GM19467 (cell line): ENCODE results near the gene DRC1.

Experiments used
- ATAC-seq: cut with Tn5 transposase; IDR thresholded peaks from one replicate; pipeline ENCODE4 v1.9.1; 2021; ENCODE audit warnings: mild to moderate bottlenecking, moderate library complexity; ENCODE audit not compliant: unreplicated experiment

DRC1 gene

DNA sequence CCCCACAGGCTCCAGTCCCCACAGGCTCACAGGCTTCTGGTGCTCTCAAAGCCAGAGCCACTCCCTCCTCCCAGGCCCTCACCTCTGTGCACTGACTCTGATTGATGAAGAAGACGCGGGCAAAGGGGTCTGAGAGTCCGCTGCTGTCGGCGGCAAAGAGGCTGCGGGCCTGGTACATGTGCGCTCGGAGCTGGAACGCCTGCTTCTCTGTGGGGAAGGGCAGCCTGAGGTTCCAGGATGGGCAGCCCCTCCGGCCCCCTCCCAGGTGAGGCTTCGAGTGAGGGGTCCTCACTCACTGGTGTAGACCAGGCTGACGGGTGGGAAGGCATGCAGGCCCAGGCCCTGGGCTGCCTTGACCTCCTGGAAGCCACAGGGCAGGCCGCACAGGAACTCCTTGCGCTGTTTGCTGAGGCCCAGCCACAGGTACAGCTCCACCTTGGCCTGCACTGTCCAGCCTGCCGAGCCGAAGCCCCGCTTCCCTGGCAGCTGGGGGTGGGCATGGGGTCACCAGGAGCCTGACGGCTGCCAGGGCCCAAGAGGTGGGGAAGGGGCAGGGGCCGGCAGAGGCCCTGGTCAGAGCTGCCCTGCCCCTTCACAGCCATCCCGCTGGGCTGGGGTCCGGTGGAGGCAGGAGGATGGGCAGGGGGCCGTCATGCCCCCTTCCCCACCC lies 74.2 kb downstream of the DRC1 start:
- no peak for ATAC-seq

DNA sequence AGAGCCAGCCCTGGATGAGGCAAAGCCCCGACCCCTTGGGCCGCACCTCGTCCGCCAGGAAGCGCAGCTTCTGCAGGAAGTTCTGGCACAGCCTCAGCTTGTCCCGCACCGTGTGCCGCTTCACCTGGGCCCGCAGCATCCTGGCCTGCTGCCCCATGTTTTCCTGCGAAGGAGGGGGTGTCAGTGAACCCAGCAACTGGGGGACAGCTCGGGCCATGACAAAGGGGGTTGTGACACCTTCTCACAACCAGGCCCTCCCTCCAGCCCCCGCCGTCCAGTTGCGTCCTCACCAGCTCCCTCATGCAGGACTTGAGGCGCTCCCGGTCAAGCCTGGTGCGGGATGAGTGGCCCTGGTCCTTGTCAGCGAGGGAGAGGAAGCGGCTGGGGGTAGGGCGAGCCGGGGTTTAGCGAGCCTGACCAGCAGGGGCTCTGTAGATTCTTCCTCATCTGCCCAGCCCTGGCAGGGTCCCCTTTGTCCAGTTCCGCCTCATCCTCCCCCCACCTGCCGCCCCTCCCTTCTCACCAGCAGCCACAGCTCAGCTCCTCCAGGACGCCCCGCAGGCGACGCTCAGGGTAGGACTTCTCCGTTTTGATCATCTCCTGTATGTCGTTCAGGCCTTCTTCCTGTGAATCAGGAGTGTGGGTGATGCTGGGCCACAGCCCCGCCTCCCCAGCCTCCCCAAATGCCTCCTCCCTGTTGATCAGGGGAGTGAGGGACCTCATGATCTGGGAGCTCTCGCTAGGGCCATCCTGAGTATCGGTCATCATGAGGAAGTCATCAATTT lies 75.6 kb downstream of the DRC1 start:
- ATAC-seq = no peak

DNA sequence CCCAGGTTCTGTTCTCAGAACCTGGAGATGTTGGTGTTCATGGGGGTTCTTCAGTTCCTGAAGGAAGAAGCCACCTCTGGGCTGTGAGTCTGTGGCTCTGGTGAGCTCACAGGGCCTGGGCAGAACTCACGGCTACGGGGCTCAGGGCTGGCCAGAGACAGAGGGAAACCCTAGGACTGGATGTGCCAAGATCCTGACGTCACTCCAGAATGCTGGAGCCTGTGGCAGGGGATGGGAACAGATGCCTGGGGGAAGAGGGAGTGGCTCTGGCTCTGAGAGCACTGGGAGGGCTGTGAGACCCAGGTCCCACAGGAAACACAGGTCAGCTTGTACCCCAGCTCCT lies 76.2 kb downstream of the DRC1 start, which contains the start of gene OTOF:
Gene OTOF (minus strand): TSS at position 214 of the 343 bp plus-strand sequence.
- ATAC-seq = no peak

DNA sequence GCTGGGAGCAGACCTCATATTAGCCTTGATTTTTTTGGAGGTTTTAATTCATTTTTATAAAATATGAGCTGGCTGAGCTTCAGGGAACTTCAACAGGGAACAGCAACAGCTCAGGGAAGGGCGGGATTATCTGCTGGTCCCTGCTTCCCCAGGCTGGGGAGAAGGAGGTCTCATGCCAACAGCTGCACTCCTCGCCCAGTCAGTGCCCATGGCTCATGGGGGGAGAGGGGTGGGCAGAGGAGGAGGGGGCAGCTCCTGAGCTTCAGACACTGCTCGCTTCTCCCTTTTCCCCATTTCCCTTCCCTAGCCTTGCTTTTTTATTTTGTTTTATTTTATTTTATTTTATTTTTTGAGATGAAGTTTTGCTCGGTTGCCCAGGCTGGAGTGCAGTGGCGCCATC lies 76.6 kb downstream of the DRC1 start:
- ATAC-seq = no peak

DNA sequence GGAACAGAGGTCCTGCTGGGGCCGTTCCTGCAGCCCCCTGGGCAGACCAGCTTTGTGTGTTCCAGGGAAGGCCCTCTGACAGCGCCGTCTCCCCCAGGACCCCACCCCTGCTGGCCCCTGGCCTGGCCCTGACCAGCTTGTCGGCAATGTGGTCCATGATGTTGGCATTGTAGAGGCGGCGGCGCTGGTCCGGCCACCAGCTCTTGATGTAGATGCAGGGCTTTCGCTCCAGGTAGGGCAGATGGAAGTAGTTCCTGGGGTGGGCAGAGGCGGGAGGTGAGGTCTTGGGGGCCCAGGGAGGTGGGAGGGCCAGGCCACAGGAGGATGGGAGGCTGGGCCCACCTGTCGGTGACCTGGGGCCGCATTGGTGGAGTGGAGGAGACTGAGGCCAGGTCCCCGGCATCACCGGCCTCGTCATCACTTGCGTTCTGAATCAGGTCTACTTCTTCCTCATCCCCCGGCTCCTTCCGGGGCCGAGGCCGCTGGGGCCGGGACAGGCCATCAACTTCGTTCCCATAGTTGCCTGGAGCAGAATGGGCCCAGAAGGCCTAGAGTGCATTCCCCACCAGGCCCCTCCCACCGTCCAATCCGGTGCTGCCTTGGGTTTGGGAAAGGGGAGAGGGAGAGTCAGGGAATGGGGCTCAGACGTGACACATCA lies 77.5 kb downstream of the DRC1 start:
- ATAC-seq = no peak

DNA sequence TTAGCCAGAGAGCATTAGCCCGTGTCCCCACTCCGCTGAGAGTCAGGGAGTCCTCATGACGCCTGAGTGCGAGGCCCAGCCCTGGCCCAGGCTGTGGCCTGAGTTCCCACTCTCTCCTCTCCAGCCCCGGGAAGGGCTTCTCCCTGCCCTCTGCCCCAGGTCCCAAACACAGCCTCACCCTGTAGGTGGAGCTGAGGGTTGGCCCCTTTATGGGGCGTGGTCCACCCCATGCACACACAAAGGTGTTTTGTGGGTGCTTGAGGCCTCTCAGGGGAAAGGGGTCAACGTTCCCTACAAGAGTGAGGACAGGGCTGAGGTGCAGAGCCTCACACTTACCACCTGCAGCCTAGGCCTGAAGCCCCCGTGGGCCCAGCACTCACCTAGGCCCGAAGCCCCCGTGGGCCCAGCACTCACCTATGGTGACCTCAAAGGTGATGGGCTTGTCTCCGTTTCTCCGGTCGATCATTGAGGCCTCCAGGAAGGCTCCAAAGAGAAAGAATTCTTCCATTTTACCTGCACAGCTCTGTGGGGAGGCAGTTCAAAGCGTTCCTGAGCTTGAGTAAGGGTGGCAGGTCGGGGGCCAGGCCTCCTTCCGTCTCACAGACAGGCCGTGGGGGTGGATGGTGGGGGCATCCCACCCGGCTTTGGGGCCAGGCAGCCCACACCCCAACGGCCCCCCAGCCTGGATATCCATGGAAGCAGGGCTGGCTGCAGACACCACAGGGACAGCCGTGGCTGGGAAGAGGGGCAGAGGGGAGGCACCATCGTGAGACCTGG lies 78.3 kb downstream of the DRC1 start:
- no peak for ATAC-seq

DNA sequence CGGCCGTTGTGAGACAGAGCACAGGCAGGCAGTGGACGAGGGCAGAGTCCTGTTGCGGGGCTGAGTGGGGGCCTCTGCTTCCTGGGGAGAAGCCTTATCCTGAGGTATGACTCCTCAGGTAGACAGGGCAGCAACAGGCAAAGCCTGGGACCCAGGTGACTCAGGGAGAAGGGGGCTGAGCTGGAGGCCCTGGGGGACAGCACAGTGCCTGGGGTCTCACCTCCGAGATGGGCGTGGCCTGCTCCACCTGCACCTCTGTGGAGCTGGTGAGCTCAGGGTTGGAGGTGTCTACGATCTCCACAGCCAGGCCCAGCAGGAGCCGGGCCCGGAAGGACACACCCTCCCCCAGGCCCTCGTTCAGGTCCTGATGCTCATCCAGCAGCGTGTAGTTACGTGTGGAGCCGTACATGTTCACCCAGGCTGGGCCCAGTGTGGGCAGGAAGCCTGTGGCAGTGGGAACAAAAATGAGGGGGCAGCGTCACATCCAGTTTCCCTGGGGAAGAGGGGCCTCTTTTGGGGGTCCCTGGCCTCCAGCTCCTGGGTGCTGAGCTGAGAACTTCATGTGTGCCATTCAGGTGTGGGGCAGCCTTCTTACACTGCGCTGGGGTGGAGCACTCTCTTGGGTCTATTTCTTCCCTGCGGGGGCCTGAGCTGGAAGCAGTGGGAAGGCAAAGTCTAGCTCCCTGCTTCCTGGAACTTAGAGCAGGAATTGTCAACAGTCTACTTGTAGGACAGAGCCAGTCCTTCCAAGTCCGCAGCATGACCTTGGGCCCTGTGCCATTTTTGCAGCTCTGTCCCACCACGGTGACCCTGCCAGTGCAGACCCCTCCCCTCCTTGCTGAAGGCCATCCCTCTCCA lies 79.1 kb downstream of the DRC1 start:
- ATAC-seq = no peak

DNA sequence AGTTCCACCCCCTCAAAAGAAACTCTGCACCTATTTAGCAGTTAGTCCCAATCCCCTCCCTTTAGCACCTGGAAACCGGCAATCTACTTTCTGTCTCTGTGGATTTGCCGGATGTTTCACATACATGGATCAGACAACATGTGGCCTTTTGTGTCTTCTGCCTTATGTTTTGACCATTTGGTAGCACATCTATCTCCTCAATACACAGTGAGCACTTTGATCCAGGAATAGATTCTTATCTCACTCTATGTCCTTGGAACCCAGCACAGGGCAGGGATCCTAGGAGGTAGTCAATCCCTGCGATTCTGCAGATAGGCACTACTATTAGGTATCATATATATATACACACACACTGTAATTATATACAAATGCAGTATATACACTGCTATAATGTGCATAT lies 80.0 kb downstream of the DRC1 start:
- ATAC-seq = no peak

DNA sequence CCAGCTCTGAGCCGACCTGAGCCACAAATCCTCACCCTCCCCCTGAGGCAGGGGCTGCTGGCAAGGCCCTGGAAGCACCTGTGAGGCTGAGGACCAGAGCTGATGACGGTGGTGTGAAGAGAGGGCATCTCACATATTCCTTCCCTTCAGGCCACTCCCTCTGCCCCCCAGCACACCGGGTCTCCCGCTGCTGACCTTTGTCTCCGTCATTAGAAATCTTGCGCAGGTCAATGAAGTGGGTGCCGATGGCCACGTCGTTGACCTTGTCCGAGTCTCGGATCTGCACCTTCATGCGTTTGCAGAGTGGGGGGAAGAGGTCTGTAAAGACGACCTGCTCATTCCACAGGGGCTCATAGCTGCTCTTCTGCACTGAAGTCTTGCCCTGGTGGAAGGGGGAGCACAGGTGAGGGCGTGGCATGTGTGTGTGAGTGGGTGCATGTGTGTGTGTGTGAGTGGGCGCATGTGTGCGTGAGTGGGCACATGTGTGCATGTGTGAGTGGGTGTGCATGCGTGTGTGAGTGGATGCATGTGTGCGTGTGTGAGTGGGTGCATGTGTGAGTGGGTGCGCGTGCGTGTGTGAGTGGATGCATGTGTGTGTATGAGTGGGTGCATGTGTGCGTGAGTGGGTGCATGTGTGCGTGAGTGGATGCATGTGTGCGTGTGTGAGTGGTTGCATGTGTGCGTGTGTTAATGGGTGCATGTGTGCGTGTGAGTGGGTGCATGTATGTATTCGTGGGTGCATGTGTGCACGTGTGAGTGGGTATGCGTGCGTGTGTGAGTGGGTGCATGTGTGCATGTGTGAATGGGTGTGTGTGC lies 80.7 kb downstream of the DRC1 start:
- no peak for ATAC-seq

DNA sequence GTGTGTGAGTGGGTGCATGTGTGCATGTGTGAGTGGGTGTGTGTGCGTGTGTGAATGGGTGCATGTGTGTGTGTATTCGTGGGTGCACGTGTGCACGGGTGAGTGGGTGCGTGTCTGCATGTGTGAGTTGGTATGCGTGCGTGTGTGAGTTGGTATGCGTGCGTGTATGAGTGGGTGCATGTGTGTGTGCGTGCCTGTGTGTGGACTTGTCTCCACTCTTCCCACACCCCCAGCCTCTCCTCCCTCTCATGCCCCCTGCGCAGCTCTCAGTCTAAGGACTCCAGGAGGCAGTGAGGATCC lies 81.3 kb downstream of the DRC1 start:
- no peak for ATAC-seq

DNA sequence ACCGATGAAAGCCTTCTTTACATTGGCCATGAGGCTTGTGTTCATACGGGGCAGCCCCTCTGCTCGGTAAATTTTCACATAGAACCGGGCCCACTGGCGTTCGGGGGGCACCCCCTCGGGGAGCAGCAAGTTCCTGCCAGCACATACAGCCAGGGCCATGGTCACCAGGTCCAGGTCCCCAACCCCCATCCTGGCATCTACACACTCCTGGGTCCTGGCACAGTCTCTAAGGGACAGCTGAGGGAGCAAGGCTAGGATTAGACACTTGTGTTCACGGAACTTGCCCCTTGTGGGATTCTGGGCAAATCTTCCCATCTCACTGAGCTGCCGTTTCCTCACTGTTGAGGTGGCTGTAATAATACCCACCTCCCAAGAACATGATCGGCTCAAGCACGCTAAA lies 81.8 kb downstream of the DRC1 start:
- ATAC-seq = no peak

DNA sequence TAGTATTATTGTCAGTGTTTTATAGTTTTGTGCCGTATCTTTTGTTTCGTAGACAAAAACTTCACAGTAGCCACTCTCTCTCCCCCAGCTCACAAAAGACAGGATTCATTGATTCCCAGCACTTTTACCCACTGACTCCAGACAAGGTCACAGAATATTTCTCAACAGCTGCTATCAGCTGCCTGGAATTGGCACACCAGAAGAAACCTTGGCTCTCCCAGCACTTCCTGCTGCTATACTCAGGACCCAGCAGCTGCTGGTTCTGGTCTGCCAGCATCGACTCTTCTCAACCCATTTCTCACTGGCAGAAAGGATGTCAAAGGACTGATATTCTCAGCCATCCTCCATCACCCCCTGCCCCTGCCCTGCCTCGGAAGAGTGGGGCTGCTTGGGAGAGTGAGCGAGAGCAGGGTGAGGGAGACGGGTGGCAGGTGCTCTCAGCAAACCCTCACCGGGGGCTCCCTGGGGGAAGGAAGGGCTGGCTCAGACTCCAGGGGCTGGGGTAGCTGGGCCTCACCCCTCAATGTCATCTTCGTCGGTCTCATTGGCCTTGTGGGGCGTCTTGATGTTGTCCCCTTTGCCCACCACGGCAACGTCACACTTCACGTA lies 82.3 kb downstream of the DRC1 start:
- ATAC-seq = no peak

DNA sequence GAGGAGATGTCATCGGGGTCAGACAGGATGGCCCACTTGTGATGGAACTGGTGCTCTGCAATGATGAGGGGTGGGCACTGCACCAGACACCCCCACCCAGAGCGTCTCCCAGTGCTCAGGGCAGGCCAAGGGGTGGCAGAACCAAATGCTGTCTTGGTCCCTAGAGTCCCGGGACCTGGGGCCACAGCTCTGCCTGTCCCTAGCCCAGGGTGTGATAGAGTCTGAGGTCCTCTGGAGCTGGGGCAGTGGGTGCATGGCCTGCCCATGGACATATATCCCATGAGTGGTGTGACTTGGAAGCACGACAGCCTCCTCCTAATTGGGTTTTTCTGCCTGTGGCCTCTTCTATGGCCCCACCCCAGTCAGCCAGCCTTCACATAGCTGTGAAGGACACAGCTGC lies 82.9 kb downstream of the DRC1 start:
- no peak for ATAC-seq

DNA sequence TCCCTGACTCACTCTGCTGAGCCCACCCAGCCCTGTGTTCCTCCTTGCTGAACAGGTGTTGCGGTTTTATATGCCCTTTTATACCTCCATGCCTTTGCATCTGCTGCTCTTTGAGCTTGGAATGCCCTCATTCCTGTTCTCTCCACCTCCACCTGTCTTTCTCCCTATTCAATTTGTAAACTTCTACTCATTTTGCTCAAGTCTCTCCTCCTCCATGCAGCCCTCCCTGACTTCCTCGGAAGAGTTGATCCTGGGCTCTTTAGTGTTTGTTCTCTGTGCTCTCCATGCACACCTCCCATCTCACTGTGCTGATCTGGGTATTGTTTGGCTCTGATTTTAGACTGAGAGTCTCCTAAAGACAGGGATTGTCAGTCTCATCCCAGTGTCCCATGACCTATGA lies 83.4 kb downstream of the DRC1 start:
- no peak for ATAC-seq

DNA sequence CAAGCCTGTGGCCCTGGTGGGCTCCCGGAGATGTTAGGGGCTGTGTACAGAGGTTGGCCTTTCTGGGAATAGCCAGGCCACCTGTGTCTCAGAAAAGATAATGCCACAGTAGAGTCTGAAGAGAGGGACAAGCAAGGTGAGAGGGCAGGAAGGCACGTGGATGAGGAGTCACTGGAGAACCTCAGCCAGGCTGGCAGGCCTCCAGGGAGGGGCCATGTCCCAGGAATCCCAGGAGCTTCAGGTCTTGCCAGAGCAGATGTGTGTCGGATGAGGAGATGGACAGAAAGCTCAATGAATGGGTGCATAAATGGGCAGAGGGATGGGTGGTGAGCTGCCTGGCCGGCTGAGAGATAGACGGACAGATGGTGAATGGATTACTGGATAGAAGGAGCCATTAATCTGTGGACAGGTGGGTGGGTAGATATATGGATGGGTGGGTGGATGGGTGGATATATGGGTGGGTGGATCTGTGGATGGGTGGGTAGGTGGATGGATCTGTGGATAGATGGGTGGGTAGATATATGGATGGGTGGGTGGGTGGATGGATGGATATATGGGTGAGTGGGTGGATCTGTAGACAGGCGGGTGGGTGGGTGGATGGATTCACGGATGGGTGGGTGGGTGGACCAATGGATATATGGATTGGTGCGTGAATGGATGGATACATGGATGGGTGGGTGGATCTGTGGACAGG lies 84.2 kb downstream of the DRC1 start:
- ATAC-seq = no peak

DNA sequence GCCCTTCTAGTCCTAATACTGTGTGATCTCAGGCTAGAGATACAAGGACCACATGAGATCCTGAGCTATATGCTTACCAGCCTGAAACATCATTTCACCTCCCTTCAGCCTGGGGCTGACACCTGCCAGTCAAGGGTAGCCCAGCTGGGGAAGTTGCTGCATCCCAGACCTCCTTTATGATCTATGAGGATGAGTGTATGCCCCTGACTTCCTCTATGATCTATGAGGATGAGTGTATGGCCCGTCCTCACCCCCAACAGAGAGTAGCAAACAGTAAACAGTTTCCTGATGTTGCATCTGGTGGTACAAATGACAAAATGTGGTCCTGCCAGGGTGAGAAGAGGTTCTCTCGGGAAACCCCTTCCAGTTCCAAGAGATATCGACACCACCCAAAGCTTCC lies 85.1 kb downstream of the DRC1 start:
- ATAC-seq = no peak

DNA sequence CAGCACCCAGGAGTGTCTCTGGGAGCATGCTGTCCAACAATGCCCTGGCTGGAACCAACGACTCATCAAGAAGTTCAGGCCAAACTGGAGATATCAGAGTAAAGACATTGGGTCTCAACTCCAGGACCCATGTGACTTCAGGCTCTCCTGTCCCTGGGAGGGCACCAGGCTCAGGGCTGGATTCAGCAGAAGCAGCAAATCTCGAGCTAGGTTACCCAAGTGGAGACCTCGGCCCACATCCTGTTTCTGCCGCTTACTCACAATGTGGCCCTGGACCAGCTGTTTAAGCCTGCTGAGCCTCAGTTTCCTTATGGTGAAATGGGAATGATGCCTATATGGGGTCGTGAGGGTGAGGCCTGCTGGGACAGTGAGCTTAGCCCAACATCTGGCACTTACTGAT lies 85.5 kb downstream of the DRC1 start:
- no peak for ATAC-seq

DNA sequence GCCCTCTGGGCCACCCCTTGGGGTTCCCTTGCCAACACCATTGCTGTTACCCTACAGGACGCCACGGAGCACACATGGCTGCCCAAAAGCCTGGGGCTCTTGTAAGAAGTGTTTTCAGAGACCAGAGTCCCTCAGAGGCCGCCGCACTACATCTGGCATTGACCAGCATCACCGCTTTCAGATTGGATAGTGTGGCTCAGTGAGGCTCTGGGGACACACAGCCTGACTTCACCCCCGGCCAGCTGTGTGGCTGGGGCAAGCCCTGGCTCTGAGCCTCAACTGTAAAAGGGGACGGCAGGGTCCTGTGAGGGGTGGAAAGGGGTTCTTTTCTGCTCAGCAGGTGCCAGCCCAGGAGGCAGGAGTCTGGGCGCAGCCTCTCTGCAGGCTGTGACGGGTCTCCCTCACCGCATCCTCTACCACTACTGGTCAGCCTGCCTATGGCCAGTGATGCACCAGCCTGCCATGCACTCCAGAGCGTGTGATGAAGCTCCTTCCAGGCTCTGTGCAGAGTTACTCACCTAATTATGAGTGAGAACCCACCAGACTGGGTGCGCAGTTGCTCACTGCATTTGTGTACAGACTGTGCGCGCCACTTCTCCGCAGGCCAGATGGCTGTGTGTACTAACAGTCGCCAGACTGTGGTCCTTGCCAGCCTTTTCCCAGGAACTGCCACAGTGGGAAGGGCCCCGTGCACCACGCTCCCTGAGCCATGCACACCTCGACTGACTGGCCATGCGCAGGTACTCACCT lies 86.9 kb downstream of the DRC1 start:
- ATAC-seq = no peak
